ENCODE results near the gene MICOS13.

DNA sequence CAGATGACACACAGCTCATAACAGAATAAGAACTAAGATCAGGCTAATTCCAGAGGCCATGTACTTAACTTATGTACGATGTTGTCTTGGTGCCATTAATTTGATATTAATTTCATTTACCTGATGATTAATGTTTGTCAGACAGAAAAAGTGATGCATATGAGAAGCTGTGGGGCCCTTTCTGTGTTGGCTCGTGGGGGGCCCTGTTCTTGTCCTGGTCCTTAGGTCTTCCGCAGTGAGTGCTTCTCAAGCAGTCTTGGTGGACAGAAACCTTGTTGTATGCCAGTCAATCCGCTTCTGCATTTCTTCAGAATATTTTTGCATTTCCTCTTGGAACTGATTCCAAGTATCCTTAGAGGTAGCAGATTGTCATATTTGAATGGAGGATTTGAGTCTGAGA, 37.3 kb downstream of the MICOS13 start:
- TF ChIP-seq CTCF (IDR thresholded peaks at IDR 0.05 in 8 of 11, conservative IDR thresholded peaks at IDR 0.05 in 3 of 11) (no peak), POLR2A (IDR thresholded peaks at IDR 0.05) (no peak)
